UCSD-AML1 (cell line): ENCODE results near the gene NRM.
A peak's percentile ranks its signal among the peaks of the same experiment; 100 is the strongest.
"Not testable (repeated sequence)": the region's sequence is repeated elsewhere in the genome, so short reads cannot be mapped to it uniquely, and the experiment has no call there.

Source experiments
- DNase-seq: peaks from one replicate; lab custom pipeline; 2025; ENCODE audit not compliant: unreplicated experiment; lab: John Stamatoyannopoulos, UW

NRM gene

GRCh38 chr6:30672445-30673253, 18.1 kb downstream of the NRM start, which contains the start of gene DHX16:
TSS of gene DHX16 (minus strand) at chr6:30673006. CDS start at chr6:30672841, 165 bp downstream.
- DNase-seq, result peak; percentile 92

GRCh38 chr6:30670760-30671527, 19.8 kb downstream of the NRM start:
- no peak for DNase-seq

- not testable (repeated sequence) for DNase-seq
Observed at GRCh38 chr6:30666300-30666699, 24.5 kb downstream of the NRM start.

GRCh38 chr6:30664994-30665767, 25.6 kb downstream of the NRM start:
- DNase-seq, result no peak

- DNase-seq, result not testable (repeated sequence)
Observed at GRCh38 chr6:30657922-30658321, 32.9 kb downstream of the NRM start.

GRCh38 chr6:30657454-30657853, 33.3 kb downstream of the NRM start:
- no peak for DNase-seq

- DNase-seq, result peak; percentile 23
Observed at GRCh38 chr6:30656513-30656912, 34.3 kb downstream of the NRM start.

GRCh38 chr6:30655743-30656094, 35.1 kb downstream of the NRM start:
- DNase-seq, result no peak

GRCh38 chr6:30654798-30655742, 35.7 kb downstream of the NRM start:
- no peak for DNase-seq

- no peak for DNase-seq
Observed at GRCh38 chr6:30651143-30651542, 39.6 kb downstream of the NRM start.

- DNase-seq, result peak; percentile 91
Observed at GRCh38 chr6:30647242-30648116, 43.3 kb downstream of the NRM start.

- peak; percentile 94 for DNase-seq
Observed at GRCh38 chr6:30646450-30647241, 44.1 kb downstream of the NRM start, which contains the start of gene C6orf136. TSS of gene C6orf136 (plus strand) at chr6:30647133. CDS start at chr6:30647232, 99 bp downstream.

GRCh38 chr6:30645989-30646388, 44.8 kb downstream of the NRM start:
- no peak for DNase-seq

- no peak for DNase-seq
Observed at GRCh38 chr6:30644769-30645168, 46.0 kb downstream of the NRM start.

- DNase-seq, result no peak
Observed at GRCh38 chr6:30643656-30644055, 47.1 kb downstream of the NRM start.

GRCh38 chr6:30641048-30641447, 49.7 kb downstream of the NRM start:
- DNase-seq, result peak; percentile 39

GRCh38 chr6:30640481-30640880, 50.3 kb downstream of the NRM start:
- DNase-seq, result no peak
